GM12878 (cell line): ENCODE measurements around the gene PKP4. TPM values are rescaled to one million over a fixed set of nuclear protein-coding genes. Genes with fewer than 3 reads are reported as not detected.

Experiments used
- ATAC-seq: fragments of 200-7000 bp; cut with Tn5 transposase; 3 replicates; pipeline ENCODE4 v1.9.1; 2020; ENCODE audit warnings: mild to moderate bottlenecking, moderate library complexity
- BruUV-seq: library from RNA; stranded (reverse); fragments of 400-500 nt; replicated peaks from 2 replicates; lab custom pipeline; 2021; lab: Mats Ljungman, UMichigan
- CTCF ChIA-PET: fragments of 300-600 bp; sonication (Branson Sonifier 250); formaldehyde crosslinking; extraction: SDS; loops from one replicate; lab custom pipeline; 2021; ENCODE audit warnings: inconsistent platforms; lab: Yijun Ruan, JAX
- POLR2A ChIA-PET: fragments of 350-600 bp; formaldehyde crosslinking; extraction: SDS; loops from one replicate; lab custom pipeline; 2021; ENCODE audit warnings: inconsistent platforms; lab: Charles Lee
- RAD21 ChIA-PET: fragments of 300-600 bp; sonication (Branson Sonifier 250); formaldehyde crosslinking; loops from one replicate; lab custom pipeline; 2023; ENCODE audit warnings: antibody characterized with exemption; ENCODE audit not compliant: unreplicated experiment; lab: Charles Lee
- SMC1A ChIA-PET: fragments of 300-600 bp; sonication (Branson Sonifier 250); formaldehyde crosslinking; loops from one replicate; lab custom pipeline; 2023; ENCODE audit not compliant: unreplicated experiment, uncharacterized antibody; lab: Charles Lee
- DNase-seq: peaks from one replicate; pipeline ENCODE4 v3.0.0-alpha.2; 2011; ENCODE audit warnings: low read depth, low spot score
- FAIRE-seq: peaks from 3 replicates; lab custom pipeline; 2011; peaks lifted over from hg19 to GRCh38; lab: Jason Lieb, UNC
- H2AFZ ChIP-seq: 2 replicates; pipeline ENCODE4 v1.6.0; 2011; ENCODE audit warnings: low read depth, low read length, control low read depth; ENCODE audit not compliant: control insufficient read depth
- H3K27ac ChIP-seq: 2 replicates; pipeline ENCODE4 v1.5.1; 2011; ENCODE audit warnings: control low read depth; ENCODE audit not compliant: control insufficient read depth, insufficient read depth
- H3K27me3 ChIP-seq, 2 experiments: replicated peaks in 1 of 2; 2 replicates each; pipeline versions ENCODE4 v1.6.0 to v1.6.1; 2011; ENCODE audit warnings: low read length in 1 of 2; ENCODE audit not compliant: control insufficient read depth in 2 of 2, insufficient read depth in 2 of 2
- H3K36me3 ChIP-seq, 2 experiments: 2 replicates each; pipeline ENCODE4 v1.5.1; 2011; ENCODE audit warnings: low read length in 1 of 2; ENCODE audit not compliant: control insufficient read depth in 2 of 2, insufficient read depth in 2 of 2
- H3K4me1 ChIP-seq: 2 replicates; pipeline ENCODE4 v1.6.1; 2011; ENCODE audit warnings: mild to moderate bottlenecking, low read length, moderate library complexity, mixed read lengths; ENCODE audit not compliant: control insufficient read depth, insufficient read depth
- H3K4me2 ChIP-seq: 2 replicates; pipeline ENCODE4 v1.6.0; 2011; ENCODE audit warnings: control low read depth; ENCODE audit not compliant: control insufficient read depth, insufficient read depth
- H3K4me3 ChIP-seq: fragments of 200-600 bp; sonication (generic); 2 replicates; pipeline ENCODE4 v1.5.1; 2016
- H3K79me2 ChIP-seq: 2 replicates; pipeline ENCODE4 v1.6.0; 2011; ENCODE audit warnings: low read length; ENCODE audit not compliant: control insufficient read depth, insufficient read depth
- H3K9ac ChIP-seq: 2 replicates; pipeline ENCODE4 v1.8.0; 2011; ENCODE audit warnings: low read length, control low read depth, mixed read lengths; ENCODE audit not compliant: control insufficient read depth, insufficient read depth
- H3K9me3 ChIP-seq: replicated peaks from 3 replicates; pipeline ENCODE4 v1.5.1; 2011; ENCODE audit warnings: mild to moderate bottlenecking, low read length; ENCODE audit not compliant: control insufficient read depth, insufficient read depth
- H4K20me1 ChIP-seq: 2 replicates; pipeline ENCODE4 v1.6.0; 2011; ENCODE audit not compliant: control insufficient read depth, insufficient read depth
- BACH1 ChIP-seq: fragments of 450-650 bp; IDR thresholded peaks from 2 replicates; pipeline ENCODE4 v1.6.1; 2017; ENCODE audit warnings: mild to moderate bottlenecking, borderline replicate concordance
- CBX3 ChIP-seq: fragments of 200-600 bp; sonication (generic); IDR thresholded peaks from 2 replicates; pipeline ENCODE4 v1.6.1; 2016; ENCODE audit warnings: low read depth, borderline replicate concordance
- E4F1 ChIP-seq: fragments of 450-650 bp; IDR thresholded peaks from 2 replicates; pipeline ENCODE4 v1.6.1; 2018; ENCODE audit warnings: borderline replicate concordance, mild to moderate bottlenecking; ENCODE audit not compliant: partially characterized antibody
- ESRRA ChIP-seq: IDR thresholded peaks from 2 replicates; pipeline ENCODE4 v1.6.1; 2012; ENCODE audit warnings: mild to moderate bottlenecking, low read length, improper control_type of control experiment
- MTA3 ChIP-seq: IDR thresholded peaks from 2 replicates; pipeline ENCODE4 v1.6.1; 2012; ENCODE audit warnings: low read length, inconsistent platforms, borderline replicate concordance
- MYB ChIP-seq: fragments of 150-350 bp; IDR thresholded peaks from 2 replicates; pipeline ENCODE4 v1.6.1; 2014; ENCODE audit warnings: mild to moderate bottlenecking, low read depth, low read length, borderline replicate concordance
- RCOR1 ChIP-seq: conservative IDR thresholded peaks from 2 replicates; pipeline ENCODE4 v1.6.1; 2012; ENCODE audit warnings: low read depth, low read length, improper control_type of control experiment
- SP1 ChIP-seq: IDR thresholded peaks from one replicate; pipeline ENCODE4 v1.6.1; 2011; ENCODE audit warnings: low read depth, low read length
- SREBF2 ChIP-seq: IDR thresholded peaks from 2 replicates; pipeline ENCODE4 v1.6.1; 2012; ENCODE audit warnings: mild to moderate bottlenecking, low read length
- SUPT20H ChIP-seq: IDR thresholded peaks from 2 replicates; pipeline ENCODE4 v1.6.1; 2011; ENCODE audit warnings: low read depth, mild to moderate bottlenecking, low read length, moderate library complexity, borderline replicate concordance; ENCODE audit not compliant: control insufficient read depth
- TARDBP ChIP-seq: IDR thresholded peaks from 2 replicates; pipeline ENCODE4 v1.6.1; 2016; ENCODE audit warnings: borderline replicate concordance
- TCF12 ChIP-seq: IDR thresholded peaks from 2 replicates; pipeline ENCODE4 v1.6.1; 2011; ENCODE audit warnings: low read depth, mild to moderate bottlenecking, low read length
- USF2 ChIP-seq: IDR thresholded peaks from 2 replicates; pipeline ENCODE4 v1.6.1; 2011; ENCODE audit warnings: low read depth, low read length, improper control_type of control experiment, borderline replicate concordance
- ZBED1 ChIP-seq: IDR thresholded peaks from 2 replicates; pipeline ENCODE4 v1.6.1; 2016; ENCODE audit warnings: borderline replicate concordance
- WGBS: methylation state at CpG from one replicate; pipeline ENCODE4 v1.1.6; 2016; ENCODE audit warnings: low lambda C conversion rate; ENCODE audit not compliant: insufficient replicate concordance, insufficient coverage; ENCODE audit errors: missing lambda C conversion rate; 5-methylcytosine and 5-hydroxymethylcytosine counted together
- in situ Hi-C: fragments of 300-500 bp; cut with MboI; formaldehyde crosslinking; loops from 9 replicates; pipeline ENCODE4 v1.14.3; 2018; ENCODE audit warnings: mixed read lengths
- intact Hi-C: fragments of 100-400 bp; cut with micrococcal nuclease; formaldehyde crosslinking; loops from one replicate; pipeline ENCODE4 v1.14.2; 2022; ENCODE audit not compliant: unreplicated experiment
- polyA plus RNA-seq, 11 experiments: library from polyadenylated mRNA; depleted of rRNA in 4 of 11; unstranded in 6 of 11; stranded (reverse) in 5 of 11; fragments of >200 nt; fragmentation: Nextera tagmentation in 4 of 11; fragmentation: Illumina TruSeq in 1 of 11; extraction: Ambion mirVana in 4 of 11; extraction: Trizol in 1 of 11; gene quantifications; 1 replicate in 1 of 11; 2 replicates in 10 of 11; pipeline versions ENCODE4 v1.2.1 to v1.2.3, GENCODE V29; 2011 to 2016; ENCODE audit warnings: inconsistent platforms in 2 of 11, missing spikeins in 2 of 11, low read depth in 1 of 11
- total RNA-seq, 4 experiments: library from RNA; depleted of rRNA in 3 of 4; stranded (reverse); fragments of >200 nt in 3 of 4; fragmentation: Illumina TruSeq in 1 of 4; extraction: Trizol in 1 of 4; gene quantifications; 2 replicates each; pipeline versions ENCODE4 v1.2.1 to v1.2.3, GENCODE V29; 2013 to 2021

The PKP4 gene
- total and polyA plus RNA-seq, 10 of the 15 experiments (the other 5 are each of a cell fraction or from before 2014, with no cell fraction given), result 4.8 to 35.8 (median 17.7) TPM

DNA sequence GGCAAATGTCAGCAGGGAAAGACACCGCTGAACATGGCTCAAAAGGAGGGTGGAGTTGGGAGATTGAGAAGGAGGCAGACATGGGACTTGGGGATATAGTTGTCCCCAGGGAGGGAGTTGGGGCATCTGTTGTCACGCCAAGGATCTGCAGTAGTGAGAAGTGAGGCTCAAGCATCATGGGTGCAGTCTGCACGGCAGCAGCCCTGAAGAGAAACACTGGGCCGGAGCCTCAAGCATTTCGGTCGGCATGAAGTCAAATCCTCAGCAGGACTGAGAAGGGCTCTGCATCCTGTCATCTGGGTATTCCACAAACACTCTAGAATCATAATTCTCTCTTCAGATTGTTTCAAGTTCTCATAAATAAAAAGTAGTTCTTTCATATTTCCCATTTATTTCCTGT, 205.7 kb downstream of the PKP4 start:
- FAIRE-seq (no peak), ATAC-seq (no peak), DNase-seq (no peak)
- no peaks in the 10 kb centered on the region for H3K27me3 ChIP-seq
- intact Hi-C loops (no loop called here), in situ Hi-C loops (no loop called here)
- H3K4me2 ChIP-seq, result no peak overlapping the region
- no peaks in the 10 kb centered on the region for H3K4me1 ChIP-seq
- H3K36me3 ChIP-seq, result peaks cover 0 to 2% of the 10 kb centered on the region in 2 experiments; a peak in 1 of 4 replicates
- no peak overlapping the region for H3K4me3 ChIP-seq
- ChIA-PET RAD21 (no interaction called here), POLR2A (no interaction called here), SMC1A (no interaction called here), CTCF (no interaction called here)
- BruUV-seq, result no TSS peak
- no peaks in the 10 kb centered on the region for H3K79me2 ChIP-seq
- H3K9ac ChIP-seq, result no peak overlapping the region
- H2AFZ ChIP-seq, result no peak overlapping the region
- TF ChIP-seq TCF12 (no peak), TARDBP (no peak), ESRRA (no peak), CBX3 (no peak), MTA3 (no peak), ZBED1 (no peak), RCOR1 (no peak), E4F1 (no peak), SREBF2 (no peak), BACH1 (no peak), SP1 (no peak), SUPT20H (no peak), MYB (no peak), USF2 (no peak)
- no peaks in the 10 kb centered on the region for H4K20me1 ChIP-seq
- H3K27ac ChIP-seq, result no peak overlapping the region
- no peaks in the 10 kb centered on the region for H3K9me3 ChIP-seq
- 91% methylated on average over 6 of the region's 6 CpGs for WGBS
